Thyroid gland (tissue), 4 donors: ENCODE results near the gene KRT15.

ENCODE experiments used
- POLR2A ChIP-seq, 2 donors: fragments of 450-650 bp; IDR thresholded peaks; one replicate each; pipeline ENCODE4 v1.6.1; 2017; ENCODE audit warnings: antibody characterized with exemption in 2 of 2, mild to moderate bottlenecking in 2 of 2, moderate library complexity in 1 of 2
- TF ChIP-seq, protein P1 (sequence below), 6 experiments: fragments of 200-600 bp in 3 of 6; fragments of 450-650 bp in 3 of 6; sonication (generic) in 3 of 6; IDR thresholded peaks; one replicate each; pipeline ENCODE4 v1.5.1; 2016 to 2019; ENCODE audit warnings: antibody characterized with exemption in 6 of 6, mild to moderate bottlenecking in 2 of 6, inconsistent platforms in 1 of 6, moderate library complexity in 1 of 6

DNA sequence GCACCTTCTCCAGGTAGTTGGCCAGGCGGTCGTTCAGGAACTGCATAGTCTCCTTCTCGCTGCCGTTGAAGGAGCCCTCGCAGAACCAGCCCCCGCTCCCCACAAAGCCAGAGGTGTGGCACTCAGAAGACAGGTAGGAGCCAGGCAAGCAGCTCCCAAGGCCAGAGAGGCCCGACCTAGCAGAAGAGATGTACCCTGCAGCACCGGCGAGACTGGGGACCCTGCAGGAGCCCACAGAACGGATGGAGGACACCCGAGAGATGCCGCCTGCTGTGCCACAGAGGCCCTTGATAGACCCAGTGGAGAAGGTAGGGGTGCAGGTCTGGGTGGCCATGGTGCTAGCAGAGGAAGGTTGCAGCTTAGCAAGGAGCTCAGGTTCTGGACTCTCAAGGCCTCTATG is 29.2 kb downstream of the KRT15 start, which contains the start of gene KRT36:
- TF ChIP-seq, protein P1, sequence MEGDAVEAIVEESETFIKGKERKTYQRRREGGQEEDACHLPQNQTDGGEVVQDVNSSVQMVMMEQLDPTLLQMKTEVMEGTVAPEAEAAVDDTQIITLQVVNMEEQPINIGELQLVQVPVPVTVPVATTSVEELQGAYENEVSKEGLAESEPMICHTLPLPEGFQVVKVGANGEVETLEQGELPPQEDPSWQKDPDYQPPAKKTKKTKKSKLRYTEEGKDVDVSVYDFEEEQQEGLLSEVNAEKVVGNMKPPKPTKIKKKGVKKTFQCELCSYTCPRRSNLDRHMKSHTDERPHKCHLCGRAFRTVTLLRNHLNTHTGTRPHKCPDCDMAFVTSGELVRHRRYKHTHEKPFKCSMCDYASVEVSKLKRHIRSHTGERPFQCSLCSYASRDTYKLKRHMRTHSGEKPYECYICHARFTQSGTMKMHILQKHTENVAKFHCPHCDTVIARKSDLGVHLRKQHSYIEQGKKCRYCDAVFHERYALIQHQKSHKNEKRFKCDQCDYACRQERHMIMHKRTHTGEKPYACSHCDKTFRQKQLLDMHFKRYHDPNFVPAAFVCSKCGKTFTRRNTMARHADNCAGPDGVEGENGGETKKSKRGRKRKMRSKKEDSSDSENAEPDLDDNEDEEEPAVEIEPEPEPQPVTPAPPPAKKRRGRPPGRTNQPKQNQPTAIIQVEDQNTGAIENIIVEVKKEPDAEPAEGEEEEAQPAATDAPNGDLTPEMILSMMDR (IDR thresholded peaks at IDR 0.05): no peak
- no peak for TF ChIP-seq POLR2A (IDR thresholded peaks at IDR 0.05)
